Measurements from ENCODE around the gene CYGB. TPM values are rescaled to one million over a fixed set of nuclear protein-coding genes. Genes with fewer than 3 reads are reported as not detected.

CYGB gene
- total and polyA plus RNA-seq, 2 of the 13 experiments (the other 11 are each of a cell fraction or from before 2014, with no cell fraction given), result 18.9 to 27.1 TPM

DNA sequence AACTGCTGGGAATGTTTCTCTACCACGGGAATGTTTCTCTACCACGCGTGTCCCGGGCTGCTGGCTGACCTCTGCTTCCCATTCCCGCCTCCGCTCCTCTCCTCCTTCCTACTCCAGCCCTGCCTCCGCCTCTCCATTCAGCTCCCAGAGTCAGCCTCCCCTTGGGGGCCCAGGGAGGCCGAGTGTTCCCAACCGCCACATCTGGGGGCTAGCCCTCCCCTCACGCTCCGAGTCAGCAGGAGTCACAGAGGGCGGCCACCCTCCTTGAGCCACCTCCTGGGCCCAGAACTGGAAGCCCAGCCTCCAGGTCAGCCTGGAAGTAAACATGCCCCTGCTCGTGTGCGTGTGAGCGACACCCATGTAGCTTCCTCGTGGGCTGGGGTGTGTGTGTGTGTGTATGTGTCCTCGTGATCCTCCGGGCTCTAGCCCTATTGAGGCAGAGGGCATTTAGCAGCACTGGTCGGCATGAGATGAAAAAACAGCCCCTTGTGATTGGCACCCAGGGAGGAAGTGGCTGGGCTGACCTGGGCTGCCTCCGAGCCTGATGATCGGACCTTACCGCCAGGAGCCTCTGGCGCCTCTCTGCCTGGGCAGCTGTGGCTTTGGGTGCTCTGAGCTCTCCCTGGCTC lies 7.3 kb downstream of the CYGB start (continued):
- TF ChIP-seq, protein P1, sequence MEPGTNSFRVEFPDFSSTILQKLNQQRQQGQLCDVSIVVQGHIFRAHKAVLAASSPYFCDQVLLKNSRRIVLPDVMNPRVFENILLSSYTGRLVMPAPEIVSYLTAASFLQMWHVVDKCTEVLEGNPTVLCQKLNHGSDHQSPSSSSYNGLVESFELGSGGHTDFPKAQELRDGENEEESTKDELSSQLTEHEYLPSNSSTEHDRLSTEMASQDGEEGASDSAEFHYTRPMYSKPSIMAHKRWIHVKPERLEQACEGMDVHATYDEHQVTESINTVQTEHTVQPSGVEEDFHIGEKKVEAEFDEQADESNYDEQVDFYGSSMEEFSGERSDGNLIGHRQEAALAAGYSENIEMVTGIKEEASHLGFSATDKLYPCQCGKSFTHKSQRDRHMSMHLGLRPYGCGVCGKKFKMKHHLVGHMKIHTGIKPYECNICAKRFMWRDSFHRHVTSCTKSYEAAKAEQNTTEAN (CRISPR knock-in tag; conservative IDR thresholded peaks at IDR 0.05), result 0 out of 2 replicates have a peak, but pooled peaks have one; percentile 14
- TF ChIP-seq, protein P2, sequence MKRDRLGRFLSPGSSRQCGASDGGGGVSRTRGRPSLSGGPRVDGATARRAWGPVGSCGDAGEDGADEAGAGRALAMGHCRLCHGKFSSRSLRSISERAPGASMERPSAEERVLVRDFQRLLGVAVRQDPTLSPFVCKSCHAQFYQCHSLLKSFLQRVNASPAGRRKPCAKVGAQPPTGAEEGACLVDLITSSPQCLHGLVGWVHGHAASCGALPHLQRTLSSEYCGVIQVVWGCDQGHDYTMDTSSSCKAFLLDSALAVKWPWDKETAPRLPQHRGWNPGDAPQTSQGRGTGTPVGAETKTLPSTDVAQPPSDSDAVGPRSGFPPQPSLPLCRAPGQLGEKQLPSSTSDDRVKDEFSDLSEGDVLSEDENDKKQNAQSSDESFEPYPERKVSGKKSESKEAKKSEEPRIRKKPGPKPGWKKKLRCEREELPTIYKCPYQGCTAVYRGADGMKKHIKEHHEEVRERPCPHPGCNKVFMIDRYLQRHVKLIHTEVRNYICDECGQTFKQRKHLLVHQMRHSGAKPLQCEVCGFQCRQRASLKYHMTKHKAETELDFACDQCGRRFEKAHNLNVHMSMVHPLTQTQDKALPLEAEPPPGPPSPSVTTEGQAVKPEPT (CRISPR knock-in tag; IDR thresholded peaks at IDR 0.05; ENCODE audit: low read depth), result no peak
- TF ChIP-seq SKI (IDR thresholded peaks at IDR 0.05; ENCODE audit: partially characterized antibody) (peak; percentile 15), TFDP2 (CRISPR knock-in tag; IDR thresholded peaks at IDR 0.05) (no peak), ZFP91 (CRISPR knock-in tag; IDR thresholded peaks at IDR 0.05; ENCODE audit: borderline replicate concordance) (peak; percentile 27; the same call in 1 of the 2 replicates), NR0B2 (CRISPR knock-in tag; IDR thresholded peaks at IDR 0.05) (peak; percentile 62; the same call in 1 of the 2 replicates), ZNF101 (CRISPR knock-in tag; IDR thresholded peaks at IDR 0.05; ENCODE audit: borderline replicate concordance, low read depth) (no peak), ZNF251 (CRISPR knock-in tag; IDR thresholded peaks at IDR 0.05) (no peak), NCOA1 (CRISPR knock-in tag; IDR thresholded peaks at IDR 0.05) (0 out of 2 replicates have a peak, but pooled peaks have one; percentile 19), ZBTB4 (CRISPR knock-in tag; IDR thresholded peaks at IDR 0.05; ENCODE audit: borderline replicate concordance) (peak; percentile 90; the same call in 1 of the 2 replicates), FOXK1 (CRISPR knock-in tag; IDR thresholded peaks at IDR 0.05; ENCODE audit: borderline replicate concordance, low read depth) (peak; percentile 37; the same call in 1 of the 2 replicates), NFIB (CRISPR knock-in tag; IDR thresholded peaks at IDR 0.05; ENCODE audit: borderline replicate concordance) (no peak), SMARCC2 (IDR thresholded peaks at IDR 0.05) (no peak), MYC (CRISPR knock-in tag; IDR thresholded peaks at IDR 0.05; ENCODE audit: borderline replicate concordance) (peak; percentile 41; the same call in 1 of the 2 replicates)
- TF ChIP-seq, protein P3, sequence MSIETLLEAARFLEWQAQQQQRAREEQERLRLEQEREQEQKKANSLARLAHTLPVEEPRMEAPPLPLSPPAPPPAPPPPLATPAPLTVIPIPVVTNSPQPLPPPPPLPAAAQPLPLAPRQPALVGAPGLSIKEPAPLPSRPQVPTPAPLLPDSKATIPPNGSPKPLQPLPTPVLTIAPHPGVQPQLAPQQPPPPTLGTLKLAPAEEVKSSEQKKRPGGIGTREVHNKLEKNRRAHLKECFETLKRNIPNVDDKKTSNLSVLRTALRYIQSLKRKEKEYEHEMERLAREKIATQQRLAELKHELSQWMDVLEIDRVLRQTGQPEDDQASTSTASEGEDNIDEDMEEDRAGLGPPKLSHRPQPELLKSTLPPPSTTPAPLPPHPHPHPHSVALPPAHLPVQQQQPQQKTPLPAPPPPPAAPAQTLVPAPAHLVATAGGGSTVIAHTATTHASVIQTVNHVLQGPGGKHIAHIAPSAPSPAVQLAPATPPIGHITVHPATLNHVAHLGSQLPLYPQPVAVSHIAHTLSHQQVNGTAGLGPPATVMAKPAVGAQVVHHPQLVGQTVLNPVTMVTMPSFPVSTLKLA (IDR thresholded peaks at IDR 0.05), result peak; percentile 52
